Natural killer cell (primary cell): Measurements from ENCODE around the gene VAC14. TPM values are rescaled to one million over a fixed set of nuclear protein-coding genes. Genes with fewer than 3 reads are reported as not detected.

Experiments used
- ATAC-seq, 3 donors: fragments of 150-1000 bp in 2 of 3; fragments of 200-7000 bp in 1 of 3; cut with Tn5 transposase; 1 replicate in 1 of 3; 2 replicates in 2 of 3; pipeline ENCODE4 v1.10.0; 2021; ENCODE audit warnings: mild to moderate bottlenecking in 2 of 3, moderate library complexity in 2 of 3
- DNase-seq, 2 donors: peaks; one replicate each; pipeline versions ENCODE4 v3.0.0 to v3.0.0-alpha.2; 2013 to 2021; ENCODE audit warnings: mixed read lengths in 1 of 2
- H3K27ac ChIP-seq: one replicate; pipeline ENCODE4 v1.5.1; 2013; ENCODE audit warnings: mild to moderate bottlenecking, low read length
- H3K27me3 ChIP-seq: one replicate; pipeline ENCODE4 v1.6.1; 2013; ENCODE audit warnings: low read length; ENCODE audit not compliant: control insufficient read depth, insufficient read depth
- H3K36me3 ChIP-seq: one replicate; pipeline ENCODE4 v1.6.1; 2013; ENCODE audit warnings: low read length; ENCODE audit not compliant: control insufficient read depth, insufficient read depth
- H3K4me1 ChIP-seq: one replicate; pipeline ENCODE4 v1.6.1; 2013; ENCODE audit warnings: low read length; ENCODE audit not compliant: control insufficient read depth, insufficient read depth
- H3K4me3 ChIP-seq: one replicate; pipeline ENCODE4 v1.5.1; 2013; ENCODE audit warnings: low read length
- H3K9me3 ChIP-seq: one replicate; pipeline ENCODE4 v1.6.1; 2013; ENCODE audit warnings: low read length; ENCODE audit not compliant: control insufficient read depth, insufficient read depth
- H3K27ac Mint-ChIP-seq, 2 donors: one replicate each; pipeline ENCODE4 v1.8.0; 2022; ENCODE audit warnings: mild to moderate bottlenecking in 2 of 2, mixed read lengths in 2 of 2, moderate library complexity in 1 of 2
- H3K27me3 Mint-ChIP-seq, 2 donors: one replicate each; pipeline ENCODE4 v1.8.0; 2022; ENCODE audit warnings: low read depth in 2 of 2, mixed read lengths in 2 of 2
- H3K36me3 Mint-ChIP-seq: one replicate; pipeline ENCODE4 v1.8.0; 2022; ENCODE audit warnings: mixed read lengths
- H3K4me1 Mint-ChIP-seq, 2 donors: one replicate each; pipeline ENCODE4 v1.8.0; 2022; ENCODE audit warnings: mixed read lengths in 2 of 2
- H3K4me3 Mint-ChIP-seq: one replicate; pipeline ENCODE4 v1.8.0; 2022; ENCODE audit warnings: mild to moderate bottlenecking, moderate library complexity, mixed read lengths
- H3K9me3 Mint-ChIP-seq, 2 donors: one replicate each; pipeline ENCODE4 v1.8.0; 2022; ENCODE audit warnings: mixed read lengths in 2 of 2
- WGBS: methylation state at CpG from one replicate; pipeline ENCODE4 v1.1.7; 2013; ENCODE audit warnings: missing lambda C conversion rate; ENCODE audit not compliant: insufficient coverage; 5-methylcytosine and 5-hydroxymethylcytosine counted together
- intact Hi-C: fragments of 100-400 bp; cut with micrococcal nuclease; formaldehyde crosslinking; loops from one replicate; pipeline ENCODE4 v1.14.2; 2022
- total RNA-seq, 4 donors: library from RNA; stranded (reverse); fragments of 120-200 nt in 1 of 4; gene quantifications; one replicate each; pipeline versions ENCODE4 v1.2.3 to v1.2.4, GENCODE V29; 2013 to 2022
- TF ChIP-seq, protein P1 (sequence below): fragments of 200-600 bp; IDR thresholded peaks from one replicate; pipeline ENCODE4 v1.8.0; 2022; ENCODE audit warnings: antibody characterized with exemption

VAC14 gene
- total RNA-seq, 3 donors from 2014 or later (not counting 1 experiment from before 2014, with no cell fraction given): 33.9 to 45.6 (median 43.4) TPM

DNA sequence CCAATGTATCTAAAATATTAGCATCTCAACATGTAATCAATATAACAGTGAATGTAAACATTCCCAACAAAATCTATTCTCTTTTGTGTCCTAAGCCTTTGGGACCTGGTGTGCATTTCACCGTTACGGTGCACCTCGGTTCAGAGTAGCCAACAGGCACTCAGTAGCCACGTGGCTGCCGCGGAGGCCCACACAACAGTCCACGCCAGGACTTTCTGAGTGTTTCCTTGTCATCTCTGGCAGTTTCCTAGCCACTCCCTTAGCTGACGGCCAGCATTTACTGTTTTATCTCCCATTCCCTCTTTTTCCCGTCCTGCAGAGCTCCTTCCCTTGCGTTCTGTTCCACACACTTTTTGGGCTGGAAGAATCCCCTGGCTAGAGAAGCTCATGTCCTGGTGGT is 36.3 kb downstream of the VAC14 start:
- Mint-ChIP-seq H3K9me3 (no peaks in the 10 kb centered on the region), H3K27ac (no peak overlapping the region), H3K36me3 (no peaks in the 10 kb centered on the region), H3K27me3 (no peaks in the 10 kb centered on the region), H3K4me1 (no peaks in the 10 kb centered on the region), H3K4me3 (no peak overlapping the region)
- no peak overlapping the region for H3K27ac ChIP-seq
- ATAC-seq: no peak
- TF ChIP-seq, protein P1, sequence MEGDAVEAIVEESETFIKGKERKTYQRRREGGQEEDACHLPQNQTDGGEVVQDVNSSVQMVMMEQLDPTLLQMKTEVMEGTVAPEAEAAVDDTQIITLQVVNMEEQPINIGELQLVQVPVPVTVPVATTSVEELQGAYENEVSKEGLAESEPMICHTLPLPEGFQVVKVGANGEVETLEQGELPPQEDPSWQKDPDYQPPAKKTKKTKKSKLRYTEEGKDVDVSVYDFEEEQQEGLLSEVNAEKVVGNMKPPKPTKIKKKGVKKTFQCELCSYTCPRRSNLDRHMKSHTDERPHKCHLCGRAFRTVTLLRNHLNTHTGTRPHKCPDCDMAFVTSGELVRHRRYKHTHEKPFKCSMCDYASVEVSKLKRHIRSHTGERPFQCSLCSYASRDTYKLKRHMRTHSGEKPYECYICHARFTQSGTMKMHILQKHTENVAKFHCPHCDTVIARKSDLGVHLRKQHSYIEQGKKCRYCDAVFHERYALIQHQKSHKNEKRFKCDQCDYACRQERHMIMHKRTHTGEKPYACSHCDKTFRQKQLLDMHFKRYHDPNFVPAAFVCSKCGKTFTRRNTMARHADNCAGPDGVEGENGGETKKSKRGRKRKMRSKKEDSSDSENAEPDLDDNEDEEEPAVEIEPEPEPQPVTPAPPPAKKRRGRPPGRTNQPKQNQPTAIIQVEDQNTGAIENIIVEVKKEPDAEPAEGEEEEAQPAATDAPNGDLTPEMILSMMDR: no peak
- 98% methylated on average over 10 of the region's 10 CpGs for WGBS
- no peaks in the 10 kb centered on the region for H3K27me3 ChIP-seq
- H3K4me1 ChIP-seq: no peaks in the 10 kb centered on the region
- DNase-seq: no peak
- no peak overlapping the region for H3K4me3 ChIP-seq
- intact Hi-C loops: no loop called here
- H3K36me3 ChIP-seq: peaks cover 18% of the 10 kb centered on the region
- H3K9me3 ChIP-seq: no peaks in the 10 kb centered on the region

DNA sequence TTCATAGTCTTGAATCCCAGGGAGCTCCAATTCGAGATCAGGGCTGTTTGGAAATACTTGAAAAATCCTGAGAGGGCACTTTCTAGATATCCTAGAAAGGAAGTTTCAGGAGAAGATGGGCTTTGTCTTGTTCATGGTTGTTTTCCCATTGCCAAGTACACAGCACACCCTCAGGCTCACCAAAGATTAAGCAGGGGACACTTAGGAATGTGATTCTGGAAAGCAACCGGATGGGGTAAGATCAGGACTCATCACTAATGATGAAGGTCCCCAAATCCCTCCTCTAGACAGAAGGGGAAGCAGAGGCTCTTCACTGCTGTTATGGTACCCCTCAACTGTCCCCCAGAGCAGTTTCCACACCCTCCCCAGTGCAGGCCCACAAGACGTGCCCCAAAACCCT is 40.7 kb downstream of the VAC14 start:
- no peaks in the 10 kb centered on the region for H3K9me3 Mint-ChIP-seq
- Histone ChIP-seq H3K27ac (no peak overlapping the region), H3K9me3 (no peaks in the 10 kb centered on the region), H3K36me3 (peaks cover 37% of the 10 kb centered on the region), H3K27me3 (no peaks in the 10 kb centered on the region), H3K4me3 (no peak overlapping the region), H3K4me1 (no peaks in the 10 kb centered on the region)
- intact Hi-C loops: no loop called here
- TF ChIP-seq, protein P1: no peak
- H3K36me3 Mint-ChIP-seq: peaks cover 5% of the 10 kb centered on the region
- H3K27ac Mint-ChIP-seq: no peak overlapping the region
- WGBS: 73% methylated on average over 2 of the region's 3 CpGs
- no peak for ATAC-seq
- no peaks in the 10 kb centered on the region for H3K27me3 Mint-ChIP-seq
- no peak for DNase-seq
- no peak overlapping the region for H3K4me3 Mint-ChIP-seq
- no peaks in the 10 kb centered on the region for H3K4me1 Mint-ChIP-seq

DNA sequence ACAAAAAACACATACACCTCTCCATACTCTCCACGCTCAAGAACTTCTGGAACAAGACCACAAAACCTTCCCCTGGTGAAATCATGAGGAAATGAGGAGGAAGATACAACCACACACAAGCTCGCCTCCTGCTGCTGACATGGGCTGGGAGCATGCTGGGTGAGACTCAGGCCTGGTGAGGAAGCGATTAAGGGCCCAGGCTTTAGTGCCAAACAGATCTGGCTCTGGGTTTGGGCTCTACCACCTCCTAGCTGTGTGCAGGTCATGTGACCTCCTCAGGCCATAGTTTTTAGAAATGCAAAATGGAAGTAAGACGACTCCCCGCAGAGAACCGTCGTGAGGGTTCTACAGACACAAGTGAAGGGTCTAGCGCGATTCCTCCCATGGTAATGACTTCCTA is 41.3 kb downstream of the VAC14 start:
- H3K9me3 ChIP-seq: no peaks in the 10 kb centered on the region
- peaks cover 5% of the 10 kb centered on the region for H3K36me3 Mint-ChIP-seq
- 94% methylated on average over 9 of the region's 9 CpGs for WGBS
- H3K27ac ChIP-seq: no peak overlapping the region
- peaks cover 36% of the 10 kb centered on the region for H3K36me3 ChIP-seq
- TF ChIP-seq, protein P1: no peak
- no peak overlapping the region for H3K4me3 ChIP-seq
- H3K27me3 Mint-ChIP-seq: no peaks in the 10 kb centered on the region
- H3K27me3 ChIP-seq: no peaks in the 10 kb centered on the region
- no peak overlapping the region for H3K27ac Mint-ChIP-seq
- no peak overlapping the region for H3K4me3 Mint-ChIP-seq
- intact Hi-C loops: no loop called here
- no peaks in the 10 kb centered on the region for H3K4me1 ChIP-seq
- no peak for DNase-seq
- H3K9me3 Mint-ChIP-seq: no peaks in the 10 kb centered on the region
- ATAC-seq: no peak
- H3K4me1 Mint-ChIP-seq: no peaks in the 10 kb centered on the region

DNA sequence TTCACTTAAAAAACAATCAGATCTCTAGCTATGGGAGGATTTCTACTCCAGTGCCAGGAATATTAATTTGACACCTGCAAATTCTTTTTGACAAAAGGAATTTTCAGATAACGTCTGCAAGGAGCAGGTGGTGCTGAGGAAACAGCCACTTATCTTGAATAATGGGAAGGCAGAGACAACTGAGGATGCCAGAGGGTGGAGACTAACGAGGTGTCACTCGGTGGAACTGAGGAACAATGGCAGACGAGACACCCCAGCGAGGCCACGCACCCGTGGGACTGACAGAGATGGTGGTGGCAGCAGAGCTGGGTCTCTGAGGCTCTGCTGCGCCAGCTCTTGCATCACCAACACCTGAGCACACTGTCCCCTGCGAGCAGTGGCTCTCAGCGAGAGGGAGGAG is 42.2 kb downstream of the VAC14 start:
- Histone ChIP-seq H3K36me3 (peaks cover 36% of the 10 kb centered on the region), H3K4me1 (no peaks in the 10 kb centered on the region), H3K27ac (no peak overlapping the region), H3K27me3 (no peaks in the 10 kb centered on the region), H3K9me3 (no peaks in the 10 kb centered on the region), H3K4me3 (no peak overlapping the region)
- no peaks in the 10 kb centered on the region for H3K4me1 Mint-ChIP-seq
- DNase-seq (no peak), ATAC-seq (no peak)
- H3K9me3 Mint-ChIP-seq: no peaks in the 10 kb centered on the region
- peaks cover 5% of the 10 kb centered on the region for H3K36me3 Mint-ChIP-seq
- WGBS: 91% methylated on average over 10 of the region's 10 CpGs
- intact Hi-C loops: no loop called here
- H3K27ac Mint-ChIP-seq: no peak overlapping the region
- H3K27me3 Mint-ChIP-seq: no peaks in the 10 kb centered on the region
- TF ChIP-seq, protein P1: no peak
- no peak overlapping the region for H3K4me3 Mint-ChIP-seq
